MCF 10A (cell line): ENCODE data around the gene SNX19. TPM values are rescaled to one million over a fixed set of nuclear protein-coding genes. Genes with fewer than 3 reads are reported as not detected.
"Not testable (repeated sequence)": the region's sequence is repeated elsewhere in the genome, so short reads cannot be mapped to it uniquely, and the experiment has no call there.

Source experiments
- BruUV-seq: library from RNA; stranded (reverse); fragments of 400-500 nt; replicated peaks from 2 replicates; lab custom pipeline; 2021; lab: Mats Ljungman, UMichigan
- CTCF ChIA-PET: fragments of 300-600 bp; sonication (Branson Sonifier 250); formaldehyde crosslinking; extraction: SDS; loops from one replicate; lab custom pipeline; 2021; ENCODE audit warnings: antibody characterized with exemption, inconsistent platforms; lab: Yijun Ruan, JAX
- POLR2A ChIA-PET: fragments of 300-600, 350-650 bp; sonication (Branson Sonifier 250); formaldehyde crosslinking; extraction: SDS; loops from one replicate; lab custom pipeline; 2020; ENCODE audit warnings: antibody characterized with exemption, inconsistent platforms; lab: Yijun Ruan, JAX
- DNase-seq: peaks from one replicate; pipeline ENCODE4 v3.0.0-alpha.2; 2018; ENCODE audit not compliant: unreplicated experiment
- H3K27ac Mint-ChIP-seq: one replicate; pipeline ENCODE4 v1.8.0; 2022; ENCODE audit warnings: mild to moderate bottlenecking, low read depth, mixed read lengths; ENCODE audit not compliant: unreplicated experiment
- H3K27me3 Mint-ChIP-seq: one replicate; pipeline ENCODE4 v1.8.0; 2022; ENCODE audit warnings: mixed read lengths; ENCODE audit not compliant: insufficient read depth, unreplicated experiment
- H3K36me3 Mint-ChIP-seq: one replicate; pipeline ENCODE4 v1.8.0; 2022; ENCODE audit warnings: mild to moderate bottlenecking, moderate library complexity, mixed read lengths; ENCODE audit not compliant: insufficient read depth, unreplicated experiment
- H3K4me1 Mint-ChIP-seq: one replicate; pipeline ENCODE4 v1.8.0; 2022; ENCODE audit warnings: mixed read lengths; ENCODE audit not compliant: insufficient read depth, unreplicated experiment
- H3K4me3 Mint-ChIP-seq: one replicate; pipeline ENCODE4 v1.8.0; 2022; ENCODE audit warnings: mild to moderate bottlenecking, moderate library complexity, mixed read lengths; ENCODE audit not compliant: unreplicated experiment
- H3K9me3 Mint-ChIP-seq: one replicate; pipeline ENCODE4 v1.8.0; 2022; ENCODE audit warnings: mixed read lengths; ENCODE audit not compliant: unreplicated experiment
- CTCF ChIP-seq: fragments of 200-600 bp; IDR thresholded peaks from one replicate; pipeline ENCODE4 v1.8.0; 2022; ENCODE audit warnings: antibody characterized with exemption, mild to moderate bottlenecking; ENCODE audit not compliant: unreplicated experiment
- intact Hi-C: fragments of 100-400 bp; cut with micrococcal nuclease; formaldehyde crosslinking; loops from 2 replicates; pipeline ENCODE4 v1.14.1; 2022
- total RNA-seq: library from RNA; stranded (reverse); gene quantifications from 2 replicates; pipeline ENCODE4 v1.2.3, GENCODE V29; 2022

SNX19 gene
- total RNA-seq, 1 experiment from 2014 or later, result 53.5 TPM

GRCh38 chr11:130937051-130937450, 20.8 kb upstream of the SNX19 start:
- CTCF ChIA-PET, result interaction anchor here (1.0 to 1.3 kb wide), 2 partner anchors 13 to 738 kb away, joined by 6 to 9 read pairs; no protein-coding TSS in a partner anchor
- H3K4me1 Mint-ChIP-seq, result no peaks in the 10 kb centered on the region
- no peaks in the 10 kb centered on the region for H3K36me3 Mint-ChIP-seq
- H3K9me3 Mint-ChIP-seq, result no peaks in the 10 kb centered on the region
- POLR2A ChIA-PET, result interaction anchor here (0.7 to 1.1 kb wide), 2 partner anchors 21 to 26 kb away, joined by 3 to 4 read pairs; partner anchors contain the start of gene SNX19
- intact Hi-C loops, result no loop called here
- TF ChIP-seq CTCF, result no peak
- DNase-seq, result no peak
- peaks cover 11% of the 10 kb centered on the region for H3K27me3 Mint-ChIP-seq
- H3K27ac Mint-ChIP-seq, result no peak overlapping the region
- H3K4me3 Mint-ChIP-seq, result no peak overlapping the region
- no TSS peak for BruUV-seq

- Mint-ChIP-seq H3K27me3 (no peaks in the 10 kb centered on the region), H3K4me3 (no peak overlapping the region), H3K36me3 (peaks cover 7% of the 10 kb centered on the region), H3K9me3 (no peaks in the 10 kb centered on the region), H3K27ac (no peak overlapping the region), H3K4me1 (no peaks in the 10 kb centered on the region)
- no TSS peak for BruUV-seq
- TF ChIP-seq CTCF, result no peak
- DNase-seq, result no peak
- POLR2A ChIA-PET, result no interaction called here
- CTCF ChIA-PET, result interaction anchor here (1.4 to 3.4 kb wide), 2 partner anchors 8 to 47 kb away, joined by 5 to 12 read pairs; no protein-coding TSS in a partner anchor
- intact Hi-C loops, result no loop called here
Observed at GRCh38 chr11:130932086-130932712, 15.9 kb upstream of the SNX19 start.

- Mint-ChIP-seq H3K27ac (no peak overlapping the region), H3K36me3 (peaks cover 7% of the 10 kb centered on the region), H3K9me3 (no peaks in the 10 kb centered on the region), H3K27me3 (peaks cover 15% of the 10 kb centered on the region), H3K4me1 (no peaks in the 10 kb centered on the region), H3K4me3 (no peak overlapping the region)
- DNase-seq, result no peak
- intact Hi-C loops, result no loop called here
- POLR2A ChIA-PET, result no interaction called here
- TF ChIP-seq CTCF, result no peak
- no TSS peak for BruUV-seq
- CTCF ChIA-PET, result interaction anchor here (0.6 to 1.0 kb wide), 3 partner anchors 8 to 66 kb away, joined by 3 to 7 read pairs (median 4); no protein-coding TSS in a partner anchor
Observed at GRCh38 chr11:130924750-130925149, 8.5 kb upstream of the SNX19 start.

GRCh38 chr11:130920612-130921011, 4.3 kb upstream of the SNX19 start:
- H3K9me3 Mint-ChIP-seq, H3K36me3 Mint-ChIP-seq, BruUV-seq, H3K4me1 Mint-ChIP-seq, intact Hi-C loops, POLR2A ChIA-PET, H3K27ac Mint-ChIP-seq, DNase-seq, H3K4me3 Mint-ChIP-seq: not testable (repeated sequence)
- CTCF ChIA-PET, result interaction anchor here (0.7 to 1.4 kb wide), 4 partner anchors 9 to 488 kb away, joined by 3 to 7 read pairs (median 4); no protein-coding TSS in a partner anchor
- H3K27me3 Mint-ChIP-seq, result peaks cover 15% of the 10 kb centered on the region
